GM21528 (cell line): ENCODE results near the gene SPRYD3.
"Not testable (repeated sequence)": the region's sequence is repeated elsewhere in the genome, so short reads cannot be mapped to it uniquely, and the experiment has no call there.

ENCODE experiments used
- ATAC-seq: cut with Tn5 transposase; IDR thresholded peaks from one replicate; pipeline ENCODE4 v1.9.1; 2021; ENCODE audit warnings: mild to moderate bottlenecking, moderate library complexity; ENCODE audit not compliant: unreplicated experiment, low FRiP score

The SPRYD3 gene

GRCh38 chr12:53102883-53103807 is 24.0 kb upstream of the SPRYD3 start, which contains the start of gene SOAT2:
SOAT2 (plus strand) TSS chr12:53103486; CDS start chr12:53103578, 92 bp downstream.
- ATAC-seq, result no peak

GRCh38 chr12:53101931-53102781 is 23.0 kb upstream of the SPRYD3 start:
- ATAC-seq, result no peak

- no peak for ATAC-seq
Measured at GRCh38 chr12:53101266-53101665, 22.1 kb upstream of the SPRYD3 start.

- no peak for ATAC-seq
Measured at GRCh38 chr12:53100466-53101151, 21.4 kb upstream of the SPRYD3 start.

GRCh38 chr12:53099071-53099882 is 20.1 kb upstream of the SPRYD3 start:
- ATAC-seq, result no peak

- ATAC-seq, result no peak
Measured at GRCh38 chr12:53098354-53098981, 19.3 kb upstream of the SPRYD3 start.

- ATAC-seq, result no peak
Measured at GRCh38 chr12:53097564-53098353, 18.6 kb upstream of the SPRYD3 start, which contains the start of gene IGFBP6. IGFBP6 (plus strand) TSS chr12:53097667; CDS start chr12:53097718, 51 bp downstream.

GRCh38 chr12:53097207-53097563 is 18.0 kb upstream of the SPRYD3 start:
- no peak for ATAC-seq

GRCh38 chr12:53096759-53097158 is 17.6 kb upstream of the SPRYD3 start:
- ATAC-seq, result no peak

GRCh38 chr12:53096089-53096741 is 17.0 kb upstream of the SPRYD3 start:
- ATAC-seq, result no peak

GRCh38 chr12:53095596-53095895 is 16.4 kb upstream of the SPRYD3 start:
- not testable (repeated sequence) for ATAC-seq

- not testable (repeated sequence) for ATAC-seq
Measured at GRCh38 chr12:53094796-53095595, 15.8 kb upstream of the SPRYD3 start.

DNA sequence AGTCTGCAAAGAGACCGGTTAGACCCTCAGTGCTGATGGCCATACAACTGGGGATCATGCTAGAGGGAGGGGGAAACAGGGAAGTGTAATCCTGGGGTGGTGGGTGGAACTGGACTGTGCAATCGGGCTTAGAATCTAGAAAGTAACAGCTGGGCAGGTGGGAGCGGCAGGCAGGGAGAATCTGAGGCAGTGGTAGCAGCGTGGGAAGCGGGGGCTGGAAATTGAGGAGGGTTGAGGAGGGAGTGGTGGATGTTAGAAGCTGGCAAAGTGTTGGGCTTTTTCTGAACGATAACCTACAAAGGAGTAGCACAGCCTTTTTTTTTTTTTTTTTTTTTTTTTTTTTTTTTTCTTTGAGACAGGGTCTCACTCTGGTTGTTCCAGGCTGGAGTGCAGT is 15.2 kb upstream of the SPRYD3 start:
- ATAC-seq, result no peak

DNA sequence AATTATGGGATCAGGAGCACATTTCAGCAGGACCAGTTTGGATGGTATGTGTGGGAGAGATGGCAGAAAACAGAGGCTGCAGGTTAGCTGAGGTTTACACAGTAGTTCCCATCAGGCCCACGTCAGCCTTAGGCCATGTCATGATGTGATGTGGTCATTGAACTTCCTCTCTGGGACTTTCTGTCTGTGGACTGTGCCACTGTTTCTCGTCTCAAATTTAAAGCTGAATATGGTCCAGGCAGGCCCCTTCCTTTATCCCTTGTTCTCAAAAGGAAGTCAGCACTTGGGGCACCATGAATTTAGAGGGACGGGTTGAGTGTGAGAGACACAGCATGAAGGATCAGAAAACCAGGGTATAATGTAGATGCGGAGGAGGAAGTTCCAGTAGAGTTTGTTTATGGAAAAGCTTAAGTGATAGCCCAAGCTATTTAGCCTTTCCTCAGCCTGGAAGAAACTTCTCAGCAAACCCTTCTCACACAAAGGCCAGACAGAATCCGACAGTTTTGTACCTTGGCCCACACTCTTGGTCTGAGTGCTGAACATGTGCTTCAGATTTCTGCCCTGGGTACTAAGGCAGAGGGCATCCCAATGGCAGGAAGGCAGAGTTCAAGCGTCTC is 14.7 kb upstream of the SPRYD3 start:
- ATAC-seq, result no peak

DNA sequence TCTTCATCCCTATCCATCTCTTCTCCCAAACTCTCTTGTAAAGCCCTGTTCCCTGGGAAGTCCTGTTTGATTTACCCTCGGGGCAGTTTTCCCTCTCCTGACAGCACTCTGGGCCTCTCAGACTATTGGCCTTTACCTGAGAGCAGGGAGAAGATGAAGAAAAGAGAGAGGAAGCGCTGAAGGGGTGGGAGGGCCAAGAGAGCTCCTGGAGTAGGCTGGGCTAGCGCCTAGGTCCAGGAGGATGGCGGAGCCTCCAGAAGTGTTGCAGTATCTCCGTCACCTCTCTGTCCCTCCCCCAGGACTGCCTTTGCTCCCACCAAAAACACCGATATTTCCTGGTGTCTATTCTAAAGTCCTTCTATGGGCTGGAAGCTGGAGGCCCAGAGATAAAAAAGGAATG is 12.6 kb upstream of the SPRYD3 start:
- ATAC-seq, result no peak

DNA sequence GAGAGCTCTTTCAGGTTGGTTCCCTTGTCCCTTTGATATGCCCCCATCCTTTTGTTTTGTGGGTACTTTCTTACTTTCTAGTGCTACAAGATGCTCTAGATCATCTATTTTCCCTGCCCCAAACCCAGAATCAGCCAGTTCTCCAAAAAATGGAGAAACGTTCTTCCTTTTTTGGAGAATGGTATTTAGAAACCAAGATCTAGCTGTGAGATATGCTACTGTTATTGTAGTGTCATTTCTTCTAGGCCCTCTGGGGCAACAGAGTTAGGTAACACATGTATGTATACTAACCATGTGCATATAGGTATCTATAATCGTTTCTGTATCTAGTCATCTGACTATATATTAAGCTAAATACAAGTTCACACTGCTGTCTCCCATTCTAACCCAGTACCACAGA is 11.4 kb upstream of the SPRYD3 start:
- ATAC-seq, result no peak

- no peak for ATAC-seq
Measured at GRCh38 chr12:53090105-53090504, 10.9 kb upstream of the SPRYD3 start.
